ENCODE measurements around the gene IFI35. TPM values are rescaled to one million over a fixed set of nuclear protein-coding genes. Genes with fewer than 3 reads are reported as not detected.
A peak's percentile ranks its signal among the peaks of the same experiment; 100 is the strongest.

The IFI35 gene
- total RNA-seq, 2 experiments from 2014 or later, result 6.3 to 8.6 TPM

GRCh38 chr17:42982266-42982665 lies 24.3 kb upstream of the IFI35 start:
- no peaks in the 10 kb centered on the region for H3K9me3 ChIP-seq (ENCODE audit: low read length)
- H2AFZ ChIP-seq (ENCODE audit: low read length), result no peak overlapping the region
- ChIA-PET CTCF (ENCODE audit: unreplicated experiment) (no interaction called here), POLR2A (interaction anchor here (0.7 to 1.1 kb wide), 3 partner anchors 13 to 278 kb away, joined by 4 to 5 read pairs (median 5); no protein-coding TSS in a partner anchor)
- peak overlapping the region; percentile 78 for H3K4me3 ChIP-seq (ENCODE audit: low read depth, low read length, poor library complexity, severe bottlenecking)
- H3K27ac ChIP-seq (ENCODE audit: low read depth, low read length, poor library complexity, severe bottlenecking), result peak overlapping the region; percentile 27
- H3K9me2 ChIP-seq (ENCODE audit: insufficient read depth, low read length), result no peaks in the 10 kb centered on the region
- H3K79me2 ChIP-seq (ENCODE audit: insufficient read depth, low read depth, low read length), result peaks cover 54% of the 10 kb centered on the region; the same call in 1 of the 2 replicates
- intact Hi-C loops (cut with micrococcal nuclease; ENCODE audit: unreplicated experiment), result no loop called here
- TF ChIP-seq, protein P1, sequence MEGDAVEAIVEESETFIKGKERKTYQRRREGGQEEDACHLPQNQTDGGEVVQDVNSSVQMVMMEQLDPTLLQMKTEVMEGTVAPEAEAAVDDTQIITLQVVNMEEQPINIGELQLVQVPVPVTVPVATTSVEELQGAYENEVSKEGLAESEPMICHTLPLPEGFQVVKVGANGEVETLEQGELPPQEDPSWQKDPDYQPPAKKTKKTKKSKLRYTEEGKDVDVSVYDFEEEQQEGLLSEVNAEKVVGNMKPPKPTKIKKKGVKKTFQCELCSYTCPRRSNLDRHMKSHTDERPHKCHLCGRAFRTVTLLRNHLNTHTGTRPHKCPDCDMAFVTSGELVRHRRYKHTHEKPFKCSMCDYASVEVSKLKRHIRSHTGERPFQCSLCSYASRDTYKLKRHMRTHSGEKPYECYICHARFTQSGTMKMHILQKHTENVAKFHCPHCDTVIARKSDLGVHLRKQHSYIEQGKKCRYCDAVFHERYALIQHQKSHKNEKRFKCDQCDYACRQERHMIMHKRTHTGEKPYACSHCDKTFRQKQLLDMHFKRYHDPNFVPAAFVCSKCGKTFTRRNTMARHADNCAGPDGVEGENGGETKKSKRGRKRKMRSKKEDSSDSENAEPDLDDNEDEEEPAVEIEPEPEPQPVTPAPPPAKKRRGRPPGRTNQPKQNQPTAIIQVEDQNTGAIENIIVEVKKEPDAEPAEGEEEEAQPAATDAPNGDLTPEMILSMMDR (conservative IDR thresholded peaks at IDR 0.05; ENCODE audit: low read length), result no peak
- TF ChIP-seq EZH2phosphoT487 (IDR thresholded peaks at IDR 0.05; ENCODE audit: borderline replicate concordance, low read depth, low read length), result no peak
- peaks cover 47% of the 10 kb centered on the region for H3K4me1 ChIP-seq (ENCODE audit: insufficient read depth, low read length, poor library complexity, severe bottlenecking)
- peaks cover 5% of the 10 kb centered on the region; the same call in 1 of the 2 replicates for H4K20me1 ChIP-seq (ENCODE audit: insufficient read depth, low read length)
- TSS peak; percentile 46 for BruUV-seq (replicated peaks)
- H3K4me2 ChIP-seq (ENCODE audit: low read length), result peak overlapping the region; percentile 85
- DNase-seq (ENCODE audit: low spot score), result no peak
- peaks cover 24% of the 10 kb centered on the region for H3K36me3 ChIP-seq (ENCODE audit: insufficient read depth, low read length)

GRCh38 chr17:42985225-42985624 lies 21.4 kb upstream of the IFI35 start:
- Histone ChIP-seq H3K27ac (ENCODE audit: low read depth, low read length, poor library complexity, severe bottlenecking) (peak overlapping the region; percentile 74), H3K4me3 (ENCODE audit: low read depth, low read length, poor library complexity, severe bottlenecking) (peak overlapping the region; percentile 43), H3K9me3 (ENCODE audit: low read length) (no peaks in the 10 kb centered on the region), H3K4me2 (ENCODE audit: low read length) (peak overlapping the region; percentile 74), H2AFZ (ENCODE audit: low read length) (no peak overlapping the region), H3K9me2 (ENCODE audit: insufficient read depth, low read length) (no peaks in the 10 kb centered on the region), H3K79me2 (ENCODE audit: insufficient read depth, low read depth, low read length) (peaks cover 56% of the 10 kb centered on the region; the same call in 1 of the 2 replicates), H4K20me1 (ENCODE audit: insufficient read depth, low read length) (peaks cover 5% of the 10 kb centered on the region; the same call in 1 of the 2 replicates), H3K36me3 (ENCODE audit: insufficient read depth, low read length) (peaks cover 53% of the 10 kb centered on the region), H3K4me1 (ENCODE audit: insufficient read depth, low read length, poor library complexity, severe bottlenecking) (peaks cover 48% of the 10 kb centered on the region)
- intact Hi-C loops (cut with micrococcal nuclease; ENCODE audit: unreplicated experiment), result loop anchor here (1.0 kb wide), 2 partner anchors 13 to 21 kb away; partner anchors contain the start of genes AARSD1 and RPL27
- DNase-seq (ENCODE audit: low spot score), result peak; percentile 92
- TF ChIP-seq, protein P1 (conservative IDR thresholded peaks at IDR 0.05; ENCODE audit: low read length), result no peak; the same call in 1 of the 2 replicates
- no peak for TF ChIP-seq EZH2phosphoT487 (IDR thresholded peaks at IDR 0.05; ENCODE audit: borderline replicate concordance, low read depth, low read length)
- CTCF ChIA-PET (ENCODE audit: unreplicated experiment), result interaction anchor here (1.4 kb wide), 1 partner anchor 13 kb away, joined by 4 read pairs; the partner anchor contains the start of gene RPL27
- POLR2A ChIA-PET, result interaction anchor here (0.9 to 3.4 kb wide), 4 partner anchors 11 to 321 kb away, joined by 3 to 21 read pairs (median 6); partner anchors contain the start of gene RPL27
- no TSS peak for BruUV-seq (replicated peaks)

DNA sequence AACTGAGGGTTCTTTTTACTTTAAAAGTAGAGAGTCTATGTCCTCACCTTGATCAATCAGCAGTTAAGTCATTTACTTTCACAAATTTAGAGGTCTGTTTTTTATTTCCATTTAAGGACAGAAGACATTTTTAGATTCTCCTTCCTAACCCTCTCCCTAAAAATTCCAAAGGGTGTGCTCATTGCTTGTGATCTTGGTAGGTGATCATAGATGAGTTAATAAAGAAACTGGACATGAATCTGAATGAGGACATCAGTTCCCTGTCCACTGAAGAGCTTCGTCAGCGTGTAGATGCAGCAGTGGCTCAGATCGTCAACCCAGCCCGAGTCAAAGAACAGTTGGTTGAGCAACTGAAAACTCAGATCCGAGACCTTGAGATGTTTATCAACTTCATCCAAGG lies 17.4 kb upstream of the IFI35 start:
- ChIA-PET CTCF (ENCODE audit: unreplicated experiment) (no interaction called here), POLR2A (no interaction called here)
- peaks cover 82% of the 10 kb centered on the region for H3K36me3 ChIP-seq (ENCODE audit: insufficient read depth, low read length)

More for the DNA sequence above, 17.4 kb upstream of the IFI35 start:
- Histone ChIP-seq H4K20me1 (ENCODE audit: insufficient read depth, low read length) (no peaks in the 10 kb centered on the region), H3K27ac (ENCODE audit: low read depth, low read length, poor library complexity, severe bottlenecking) (no peak overlapping the region), H3K79me2 (ENCODE audit: insufficient read depth, low read depth, low read length) (peaks cover 26% of the 10 kb centered on the region; the same call in 1 of the 2 replicates), H3K4me3 (ENCODE audit: low read depth, low read length, poor library complexity, severe bottlenecking) (no peak overlapping the region), H3K4me1 (ENCODE audit: insufficient read depth, low read length, poor library complexity, severe bottlenecking) (peaks cover 30% of the 10 kb centered on the region), H3K9me3 (ENCODE audit: low read length) (no peaks in the 10 kb centered on the region), H3K9me2 (ENCODE audit: insufficient read depth, low read length) (no peaks in the 10 kb centered on the region), H3K4me2 (ENCODE audit: low read length) (no peak overlapping the region), H2AFZ (ENCODE audit: low read length) (no peak overlapping the region)
- TF ChIP-seq EZH2phosphoT487 (IDR thresholded peaks at IDR 0.05; ENCODE audit: borderline replicate concordance, low read depth, low read length), result no peak
- TF ChIP-seq, protein P1 (conservative IDR thresholded peaks at IDR 0.05; ENCODE audit: low read length), result no peak
- intact Hi-C loops (cut with micrococcal nuclease; ENCODE audit: unreplicated experiment), result no loop called here
- no TSS peak for BruUV-seq (replicated peaks)
- no peak for DNase-seq (ENCODE audit: low spot score)
